Measurements from ENCODE around the gene DOP1A. TPM values are rescaled to one million over a fixed set of nuclear protein-coding genes. Genes with fewer than 3 reads are reported as not detected.

Gene DOP1A
- total and polyA plus RNA-seq, 2 of the 13 experiments (the other 11 are each of a cell fraction or from before 2014, with no cell fraction given) = 5.2 to 16.7 TPM

DNA sequence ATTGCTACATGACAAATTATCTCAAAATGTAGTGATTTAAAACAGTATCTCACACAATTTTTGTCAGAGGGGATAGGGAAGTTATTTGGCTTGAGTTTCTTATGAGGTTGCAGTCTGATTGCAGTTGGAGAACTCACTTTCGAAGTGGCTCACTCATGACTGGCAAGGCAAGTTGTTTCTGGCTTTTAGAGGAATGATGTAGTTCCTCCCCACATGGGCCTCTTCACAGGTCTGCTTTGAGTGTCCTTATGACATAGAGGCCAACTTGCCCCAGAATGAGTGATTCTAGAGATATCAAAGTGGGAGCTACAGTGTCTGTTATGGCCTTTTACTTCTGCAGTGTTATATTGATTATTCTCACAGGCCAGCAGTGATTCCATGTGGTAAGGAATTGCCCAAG is 6.1 kb downstream of the DOP1A start (continued):
- TF ChIP-seq, protein P1, sequence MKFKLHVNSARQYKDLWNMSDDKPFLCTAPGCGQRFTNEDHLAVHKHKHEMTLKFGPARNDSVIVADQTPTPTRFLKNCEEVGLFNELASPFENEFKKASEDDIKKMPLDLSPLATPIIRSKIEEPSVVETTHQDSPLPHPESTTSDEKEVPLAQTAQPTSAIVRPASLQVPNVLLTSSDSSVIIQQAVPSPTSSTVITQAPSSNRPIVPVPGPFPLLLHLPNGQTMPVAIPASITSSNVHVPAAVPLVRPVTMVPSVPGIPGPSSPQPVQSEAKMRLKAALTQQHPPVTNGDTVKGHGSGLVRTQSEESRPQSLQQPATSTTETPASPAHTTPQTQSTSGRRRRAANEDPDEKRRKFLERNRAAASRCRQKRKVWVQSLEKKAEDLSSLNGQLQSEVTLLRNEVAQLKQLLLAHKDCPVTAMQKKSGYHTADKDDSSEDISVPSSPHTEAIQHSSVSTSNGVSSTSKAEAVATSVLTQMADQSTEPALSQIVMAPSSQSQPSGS (CRISPR knock-in tag; IDR thresholded peaks at IDR 0.05) = no peak
- TF ChIP-seq ZFP36L2 (CRISPR knock-in tag; IDR thresholded peaks at IDR 0.05) = no peak
- TF ChIP-seq, protein P2, sequence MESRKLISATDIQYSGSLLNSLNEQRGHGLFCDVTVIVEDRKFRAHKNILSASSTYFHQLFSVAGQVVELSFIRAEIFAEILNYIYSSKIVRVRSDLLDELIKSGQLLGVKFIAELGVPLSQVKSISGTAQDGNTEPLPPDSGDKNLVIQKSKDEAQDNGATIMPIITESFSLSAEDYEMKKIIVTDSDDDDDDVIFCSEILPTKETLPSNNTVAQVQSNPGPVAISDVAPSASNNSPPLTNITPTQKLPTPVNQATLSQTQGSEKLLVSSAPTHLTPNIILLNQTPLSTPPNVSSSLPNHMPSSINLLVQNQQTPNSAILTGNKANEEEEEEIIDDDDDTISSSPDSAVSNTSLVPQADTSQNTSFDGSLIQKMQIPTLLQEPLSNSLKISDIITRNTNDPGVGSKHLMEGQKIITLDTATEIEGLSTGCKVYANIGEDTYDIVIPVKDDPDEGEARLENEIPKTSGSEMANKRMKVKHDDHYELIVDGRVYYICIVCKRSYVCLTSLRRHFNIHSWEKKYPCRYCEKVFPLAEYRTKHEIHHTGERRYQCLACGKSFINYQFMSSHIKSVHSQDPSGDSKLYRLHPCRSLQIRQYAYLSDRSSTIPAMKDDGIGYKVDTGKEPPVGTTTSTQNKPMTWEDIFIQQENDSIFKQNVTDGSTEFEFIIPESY (CRISPR knock-in tag; IDR thresholded peaks at IDR 0.05) = no peak
- TF ChIP-seq TEAD3 (CRISPR knock-in tag; optimal IDR thresholded peaks at IDR 0.05; ENCODE audit: borderline replicate concordance) = no peak
- TF ChIP-seq MZF1 (CRISPR knock-in tag; IDR thresholded peaks at IDR 0.05; ENCODE audit: borderline replicate concordance) = no peak
- TF ChIP-seq, protein P3, sequence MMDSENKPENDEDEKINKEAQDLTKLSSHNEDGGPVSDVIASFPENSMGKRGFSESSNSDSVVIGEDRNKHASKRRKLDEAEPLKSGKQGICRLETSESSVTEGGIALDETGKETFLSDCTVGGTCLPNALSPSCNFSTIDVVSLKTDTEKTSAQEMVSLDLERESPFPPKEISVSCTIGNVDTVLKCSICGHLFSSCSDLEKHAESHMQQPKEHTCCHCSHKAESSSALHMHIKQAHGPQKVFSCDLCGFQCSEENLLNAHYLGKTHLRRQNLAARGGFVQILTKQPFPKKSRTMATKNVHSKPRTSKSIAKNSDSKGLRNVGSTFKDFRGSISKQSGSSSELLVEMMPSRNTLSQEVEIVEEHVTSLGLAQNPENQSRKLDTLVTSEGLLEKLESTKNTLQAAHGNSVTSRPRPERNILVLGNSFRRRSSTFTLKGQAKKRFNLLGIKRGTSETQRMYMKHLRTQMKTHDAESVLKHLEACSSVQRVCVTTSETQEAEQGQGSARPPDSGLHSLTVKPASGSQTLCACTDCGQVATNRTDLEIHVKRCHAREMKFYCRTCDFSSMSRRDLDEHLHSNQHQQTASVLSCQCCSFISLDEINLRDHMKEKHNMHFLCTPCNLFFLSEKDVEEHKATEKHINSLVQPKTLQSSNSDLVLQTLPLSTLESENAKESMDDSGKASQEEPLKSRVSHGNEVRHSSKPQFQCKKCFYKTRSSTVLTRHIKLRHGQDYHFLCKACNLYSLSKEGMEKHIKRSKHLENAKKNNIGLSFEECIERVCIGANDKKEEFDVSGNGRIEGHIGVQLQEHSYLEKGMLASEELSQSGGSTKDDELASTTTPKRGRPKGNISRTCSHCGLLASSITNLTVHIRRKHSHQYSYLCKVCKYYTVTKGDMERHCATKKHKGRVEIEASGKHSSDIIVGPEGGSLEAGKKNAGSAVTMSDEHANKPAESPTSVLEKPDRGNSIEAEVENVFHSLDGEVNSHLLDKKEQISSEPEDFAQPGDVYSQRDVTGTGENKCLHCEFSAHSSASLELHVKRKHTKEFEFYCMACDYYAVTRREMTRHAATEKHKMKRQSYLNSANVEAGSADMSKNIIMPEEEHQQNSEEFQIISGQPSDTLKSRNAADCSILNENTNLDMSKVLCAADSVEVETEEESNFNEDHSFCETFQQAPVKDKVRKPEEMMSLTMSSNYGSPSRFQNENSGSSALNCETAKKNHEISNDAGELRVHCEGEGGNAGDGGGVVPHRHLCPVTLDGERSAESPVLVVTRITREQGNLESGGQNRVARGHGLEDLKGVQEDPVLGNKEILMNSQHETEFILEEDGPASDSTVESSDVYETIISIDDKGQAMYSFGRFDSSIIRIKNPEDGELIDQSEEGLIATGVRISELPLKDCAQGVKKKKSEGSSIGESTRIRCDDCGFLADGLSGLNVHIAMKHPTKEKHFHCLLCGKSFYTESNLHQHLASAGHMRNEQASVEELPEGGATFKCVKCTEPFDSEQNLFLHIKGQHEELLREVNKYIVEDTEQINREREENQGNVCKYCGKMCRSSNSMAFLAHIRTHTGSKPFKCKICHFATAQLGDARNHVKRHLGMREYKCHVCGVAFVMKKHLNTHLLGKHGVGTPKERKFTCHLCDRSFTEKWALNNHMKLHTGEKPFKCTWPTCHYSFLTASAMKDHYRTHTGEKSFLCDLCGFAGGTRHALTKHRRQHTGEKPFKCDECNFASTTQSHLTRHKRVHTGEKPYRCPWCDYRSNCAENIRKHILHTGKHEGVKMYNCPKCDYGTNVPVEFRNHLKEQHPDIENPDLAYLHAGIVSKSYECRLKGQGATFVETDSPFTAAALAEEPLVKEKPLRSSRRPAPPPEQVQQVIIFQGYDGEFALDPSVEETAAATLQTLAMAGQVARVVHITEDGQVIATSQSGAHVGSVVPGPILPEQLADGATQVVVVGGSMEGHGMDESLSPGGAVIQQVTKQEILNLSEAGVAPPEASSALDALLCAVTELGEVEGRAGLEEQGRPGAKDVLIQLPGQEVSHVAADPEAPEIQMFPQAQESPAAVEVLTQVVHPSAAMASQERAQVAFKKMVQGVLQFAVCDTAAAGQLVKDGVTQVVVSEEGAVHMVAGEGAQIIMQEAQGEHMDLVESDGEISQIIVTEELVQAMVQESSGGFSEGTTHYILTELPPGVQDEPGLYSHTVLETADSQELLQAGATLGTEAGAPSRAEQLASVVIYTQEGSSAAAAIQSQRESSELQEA (CRISPR knock-in tag; IDR thresholded peaks at IDR 0.05; ENCODE audit: not compliant biosample characterization) = no peak
